H1 (cell line): Measurements from ENCODE around the gene GAB2. TPM values are rescaled to one million over a fixed set of nuclear protein-coding genes. Genes with fewer than 3 reads are reported as not detected.

ENCODE experiments used
- CTCF ChIA-PET: fragments of 300-600 bp; sonication (Branson Sonifier 250); formaldehyde crosslinking; loops from one replicate; lab custom pipeline; 2021; ENCODE audit not compliant: partially characterized antibody; lab: Charles Lee
- POLR2A ChIA-PET: fragments of 300-600 bp; sonication (Branson Sonifier 250); formaldehyde crosslinking; loops from one replicate; lab custom pipeline; 2021; ENCODE audit warnings: inconsistent platforms; ENCODE audit not compliant: partially characterized antibody; lab: Charles Lee
- DNase-seq, 2 experiments: peaks; one replicate each; pipeline versions ENCODE4 v3.0.0 to v3.0.0-alpha.2; 2010 to 2022; ENCODE audit warnings: low spot score in 2 of 2, low read depth in 1 of 2, mixed read lengths in 1 of 2
- FAIRE-seq: peaks from 2 replicates; lab custom pipeline; 2011; peaks lifted over from hg19 to GRCh38; lab: Jason Lieb, UNC
- H2AFZ ChIP-seq: 2 replicates; pipeline ENCODE4 v1.8.1; 2012; ENCODE audit warnings: low read length, inconsistent platforms
- H2AK5ac ChIP-seq: 2 replicates; pipeline ENCODE4 v1.6.1; 2013; ENCODE audit warnings: low read depth, low read length
- H2BK120ac ChIP-seq: replicated peaks from 2 replicates; pipeline ENCODE3; 2013; ENCODE audit warnings: low read depth, low read length, inconsistent platforms
- H2BK12ac ChIP-seq: 2 replicates; pipeline ENCODE4 v1.6.1; 2013; ENCODE audit warnings: low read depth, low read length
- H2BK15ac ChIP-seq: 2 replicates; pipeline ENCODE4 v1.6.1; 2013; ENCODE audit warnings: low read length
- H2BK20ac ChIP-seq: 2 replicates; pipeline ENCODE4 v1.6.1; 2013; ENCODE audit warnings: low read length
- H2BK5ac ChIP-seq: 2 replicates; pipeline ENCODE4 v1.6.1; 2013; ENCODE audit warnings: low read depth, low read length
- H3K14ac ChIP-seq: 2 replicates; pipeline ENCODE4 v1.6.1; 2013; ENCODE audit warnings: inconsistent platforms; ENCODE audit not compliant: insufficient read length
- H3K18ac ChIP-seq: 2 replicates; pipeline ENCODE4 v1.6.1; 2013; ENCODE audit warnings: low read length; ENCODE audit errors: extremely low read depth
- H3K23ac ChIP-seq: 2 replicates; pipeline ENCODE4 v1.6.1; 2013; ENCODE audit warnings: inconsistent platforms; ENCODE audit not compliant: insufficient read length
- H3K23me2 ChIP-seq: 2 replicates; pipeline ENCODE4 v1.6.1; 2013; ENCODE audit warnings: low read depth, low read length
- H3K27ac ChIP-seq: 2 replicates; pipeline ENCODE4 v1.6.1; 2011; ENCODE audit warnings: low read depth, low read length, inconsistent platforms
- H3K27me3 ChIP-seq, 4 experiments: replicated peaks in 1 of 4; 1 replicate in 1 of 4; 2 replicates in 3 of 4; pipeline versions ENCODE4 v1.6.1 to v1.8.1; 2011 to 2013; ENCODE audit warnings: low read length in 3 of 4, mild to moderate bottlenecking in 3 of 4, inconsistent platforms in 2 of 4, mixed read lengths in 2 of 4, moderate library complexity in 1 of 4; ENCODE audit not compliant: control insufficient read depth in 3 of 4, insufficient read depth in 3 of 4; ENCODE audit errors: extremely low read depth in 1 of 4
- H3K36me3 ChIP-seq, 4 experiments: 2 replicates each; pipeline versions ENCODE4 v1.6.1 to v1.8.1; 2011 to 2013; ENCODE audit warnings: mild to moderate bottlenecking in 4 of 4, low read length in 3 of 4, moderate library complexity in 2 of 4, control low read depth in 1 of 4, inconsistent platforms in 1 of 4; ENCODE audit not compliant: insufficient read depth in 4 of 4, control insufficient read depth in 2 of 4
- H3K4ac ChIP-seq: replicated peaks from 2 replicates; pipeline ENCODE3; 2013; ENCODE audit warnings: low read length, low read depth, mixed read lengths, inconsistent platforms; ENCODE audit not compliant: insufficient read length
- H3K4me1 ChIP-seq, 4 experiments: replicated peaks in 1 of 4; 1 replicate in 1 of 4; 2 replicates in 3 of 4; pipeline versions ENCODE4 v1.6.1 to v1.8.1; 2011 to 2013; ENCODE audit warnings: low read length in 3 of 4, inconsistent platforms in 2 of 4, mixed read lengths in 1 of 4; ENCODE audit not compliant: insufficient read depth in 4 of 4, control insufficient read depth in 3 of 4
- H3K4me2 ChIP-seq, 2 experiments: 2 replicates each; pipeline versions ENCODE4 v1.6.1 to v1.8.1; 2011 to 2013; ENCODE audit warnings: low read depth in 2 of 2, low read length in 2 of 2, control low read depth in 1 of 2, inconsistent platforms in 1 of 2, mild to moderate bottlenecking in 1 of 2; ENCODE audit not compliant: insufficient read depth in 1 of 2
- H3K4me3 ChIP-seq, 4 experiments: fragments of 200-600, 300-600 bp in 1 of 4; sonication (generic), shearing (Covaris generic), sonication (Bioruptor Twin) in 1 of 4; 2 replicates each; pipeline versions ENCODE4 v1.5.1 to v1.8.1; 2011 to 2016; ENCODE audit warnings: low read length in 4 of 4, low read depth in 3 of 4, control low read depth in 2 of 4, inconsistent platforms in 2 of 4, mild to moderate bottlenecking in 2 of 4, mixed read lengths in 1 of 4, moderate library complexity in 1 of 4; ENCODE audit not compliant: insufficient read depth in 2 of 4; ENCODE audit errors: extremely low read depth in 1 of 4
- H3K56ac ChIP-seq: replicated peaks from 2 replicates; pipeline ENCODE3; 2013; ENCODE audit warnings: low read depth, mild to moderate bottlenecking, mixed read lengths, low read length, inconsistent platforms; ENCODE audit not compliant: insufficient read length
- H3K79me1 ChIP-seq: 2 replicates; pipeline ENCODE4 v1.6.1; 2013; ENCODE audit warnings: low read depth, low read length, control low read depth
- H3K79me2 ChIP-seq, 2 experiments: 2 replicates each; pipeline versions ENCODE4 v1.6.1 to v1.8.1; 2012 to 2013; ENCODE audit warnings: low read length in 2 of 2, mild to moderate bottlenecking in 2 of 2, inconsistent platforms in 1 of 2; ENCODE audit not compliant: insufficient read depth in 2 of 2, control insufficient read depth in 1 of 2
- H3K9ac ChIP-seq, 4 experiments: replicated peaks in 1 of 4; 1 replicate in 1 of 4; 2 replicates in 3 of 4; pipeline versions ENCODE4 v1.6.1 to v1.8.1; 2011 to 2013; ENCODE audit warnings: low read depth in 3 of 4, low read length in 3 of 4, control low read depth in 2 of 4, mild to moderate bottlenecking in 2 of 4, moderate library complexity in 2 of 4, inconsistent platforms in 1 of 4; ENCODE audit errors: extremely low read depth in 1 of 4
- H3K9me3 ChIP-seq, 2 experiments: 2 replicates each; pipeline versions ENCODE4 v1.6.1 to v1.8.1; 2012 to 2013; ENCODE audit warnings: mild to moderate bottlenecking in 2 of 2, moderate library complexity in 2 of 2, control low read depth in 1 of 2, inconsistent platforms in 1 of 2, low read depth in 1 of 2, low read length in 1 of 2, mixed read lengths in 1 of 2; ENCODE audit not compliant: insufficient read depth in 2 of 2
- H4K20me1 ChIP-seq, 2 experiments: replicated peaks in 1 of 2; 2 replicates each; pipeline versions ENCODE3 to v1.8.1; 2011 to 2013; ENCODE audit warnings: inconsistent platforms in 2 of 2, low read length in 2 of 2, mild to moderate bottlenecking in 1 of 2; ENCODE audit not compliant: insufficient read depth in 2 of 2, control insufficient read depth in 1 of 2
- H4K5ac ChIP-seq: 2 replicates; pipeline ENCODE4 v1.6.1; 2013; ENCODE audit warnings: low read length, low read depth, mixed read lengths, inconsistent platforms; ENCODE audit not compliant: insufficient read length
- H4K8ac ChIP-seq: 2 replicates; pipeline ENCODE4 v1.8.0; 2013; ENCODE audit warnings: mild to moderate bottlenecking, moderate library complexity, low read length, inconsistent platforms; ENCODE audit not compliant: insufficient read depth; ENCODE audit errors: extremely low read depth
- H4K91ac ChIP-seq: replicated peaks from 2 replicates; pipeline ENCODE3; 2013; ENCODE audit warnings: low read length, mixed read lengths, inconsistent platforms; ENCODE audit not compliant: insufficient read length
- ATF3 ChIP-seq: IDR thresholded peaks from 2 replicates; pipeline ENCODE4 v1.6.1; 2011; ENCODE audit warnings: low read depth, mild to moderate bottlenecking, low read length; ENCODE audit not compliant: insufficient read depth
- BRCA1 ChIP-seq: IDR thresholded peaks from 2 replicates; pipeline ENCODE4 v1.6.1; 2012; ENCODE audit warnings: low read depth, low read length, improper control_type of control experiment
- HDAC6 ChIP-seq: IDR thresholded peaks from one replicate; pipeline ENCODE4 v1.7.1; 2012; ENCODE audit warnings: low read depth, mild to moderate bottlenecking, inconsistent platforms, low read length, moderate library complexity
- KDM1A ChIP-seq: fragments of 200-600, 300-600 bp; sonication (generic); IDR thresholded peaks from 2 replicates; pipeline ENCODE4 v1.7.1; 2016; ENCODE audit warnings: mild to moderate bottlenecking, low read length, borderline replicate concordance
- NRF1 ChIP-seq: IDR thresholded peaks from 2 replicates; pipeline ENCODE4 v1.6.1; 2011; ENCODE audit warnings: mild to moderate bottlenecking, low read depth, low read length, improper control_type of control experiment
- RFX5 ChIP-seq: IDR thresholded peaks from 2 replicates; pipeline ENCODE4 v1.6.1; 2011; ENCODE audit warnings: low read depth, low read length, improper control_type of control experiment, borderline replicate concordance
- SP1 ChIP-seq: IDR thresholded peaks from 2 replicates; pipeline ENCODE4 v1.6.1; 2011; ENCODE audit warnings: low read depth, low read length
- WGBS, 2 experiments: shearing (Covaris generic) in 1 of 2; methylation state at CpG; one replicate each; pipeline versions ENCODE4 v1.1.6 to v1.1.7; 2013 to 2015; ENCODE audit warnings: low lambda C conversion rate in 2 of 2, mixed read lengths in 2 of 2, inconsistent platforms in 1 of 2, low coverage in 1 of 2, missing lambda C conversion rate in 1 of 2; ENCODE audit not compliant: insufficient replicate concordance in 2 of 2, insufficient coverage in 1 of 2, insufficient read length in 1 of 2; ENCODE audit errors: extremely low coverage in 1 of 2, missing lambda C conversion rate in 1 of 2; 5-methylcytosine and 5-hydroxymethylcytosine counted together
- polyA plus RNA-seq, 7 experiments: library from polyadenylated mRNA; depleted of rRNA in 3 of 7; stranded (reverse) in 5 of 7; unstranded in 2 of 7; fragments of >200 nt in 5 of 7; fragments of 200-250 nt in 2 of 7; gene quantifications; 1 replicate in 5 of 7; 2 replicates in 1 of 7; 4 replicates in 1 of 7; pipeline versions ENCODE4 v1.2.1 to v1.2.3, GENCODE V29; 2011 to 2013; ENCODE audit warnings: missing spikeins in 2 of 7, mixed read lengths in 2 of 7
- total RNA-seq: library from RNA; stranded (reverse); fragmentation: NEBNext Ultra II Directional; extraction: Animal tissue kit (Norgen Biotek cat#: 25700); gene quantifications from 2 replicates; pipeline ENCODE4 v1.2.1, GENCODE V29; 2021

The GAB2 gene
- total and polyA plus RNA-seq, 2 of the 8 experiments (the other 6 are each of a cell fraction or from before 2014, with no cell fraction given) = 6.3 to 14.0 TPM

GRCh38 chr11:78339945-78340344 lies 77.7 kb downstream of the GAB2 start:
- FAIRE-seq = no peak
- no peaks in the 10 kb centered on the region for H3K79me1 ChIP-seq
- POLR2A ChIA-PET = interaction anchor here (1.9 kb wide), 1 partner anchor 10 kb away, joined by 4 read pairs; no protein-coding TSS in a partner anchor
- no peak overlapping the region for H3K18ac ChIP-seq
- H2AFZ ChIP-seq = no peak overlapping the region
- no peak overlapping the region for H2BK120ac ChIP-seq
- H3K4me3 ChIP-seq = no peak overlapping the region
- no peak overlapping the region for H3K14ac ChIP-seq
- H3K79me2 ChIP-seq = no peaks in the 10 kb centered on the region; a peak in 1 of 4 replicates
- H2BK15ac ChIP-seq = no peak overlapping the region
- WGBS, 2 experiments = 85% methylated on average over 3 of the region's 3 CpGs; no CpG with 5 or more reads in 1 of the 2 experiments
- no peaks in the 10 kb centered on the region for H3K9me3 ChIP-seq
- H2AK5ac ChIP-seq = no peak overlapping the region
- H3K9ac ChIP-seq = no peak overlapping the region
- TF ChIP-seq ATF3 (no peak), SP1 (no peak), HDAC6 (no peak), BRCA1 (no peak), KDM1A (no peak), RFX5 (no peak), NRF1 (no peak)
- H3K4me2 ChIP-seq = no peak overlapping the region
- H3K23ac ChIP-seq = no peak overlapping the region
- no peaks in the 10 kb centered on the region for H4K20me1 ChIP-seq
- H3K56ac ChIP-seq = no peak overlapping the region
- no peaks in the 10 kb centered on the region for H3K4me1 ChIP-seq
- H3K4ac ChIP-seq = no peak overlapping the region
- H4K91ac ChIP-seq = no peak overlapping the region
- no peaks in the 10 kb centered on the region for H3K27me3 ChIP-seq
- H4K8ac ChIP-seq = no peak overlapping the region
- no peak overlapping the region for H3K27ac ChIP-seq
- H3K23me2 ChIP-seq = no peaks in the 10 kb centered on the region
- H2BK5ac ChIP-seq = no peak overlapping the region
- H3K36me3 ChIP-seq = no peaks in the 10 kb centered on the region
- no peak overlapping the region for H2BK20ac ChIP-seq
- H4K5ac ChIP-seq = no peak overlapping the region
- no peak for DNase-seq
- no peak overlapping the region for H2BK12ac ChIP-seq
- CTCF ChIA-PET = interaction anchor here (1.1 to 1.7 kb wide), 3 partner anchors 14 to 225 kb away, joined by 3 to 5 read pairs (median 4); no protein-coding TSS in a partner anchor
